HepG2 (cell line): ENCODE measurements around the gene LOC128125822.

ENCODE experiments used
- ARID5B ChIP-seq: IDR thresholded peaks from 2 replicates; pipeline ENCODE4 v1.4.0; 2020; ENCODE audit warnings: mild to moderate bottlenecking, missing genetic modification reagents
- ARNTL ChIP-seq: sonication (generic); formaldehyde crosslinking; IDR thresholded peaks from 2 replicates; pipeline ENCODE4 v1.4.0; 2020; ENCODE audit warnings: mild to moderate bottlenecking, missing genetic modification reagents
- ATF5 ChIP-seq: sonication (generic); formaldehyde crosslinking; IDR thresholded peaks from 2 replicates; pipeline ENCODE4 v1.4.0; 2020; ENCODE audit warnings: mild to moderate bottlenecking, low read depth, missing genetic modification reagents
- CC2D1A ChIP-seq: sonication (generic); formaldehyde crosslinking; IDR thresholded peaks from 2 replicates; pipeline ENCODE4 v1.8.1; 2023; ENCODE audit warnings: mild to moderate bottlenecking, missing genetic modification reagents
- CREM ChIP-seq, 2 experiments: sonication (generic) in 1 of 2; formaldehyde crosslinking in 1 of 2; IDR thresholded peaks; 2 replicates each; pipeline versions ENCODE4 v1.4.0 to v1.6.1; 2016 to 2020; ENCODE audit warnings: antibody characterized with exemption in 1 of 2, mild to moderate bottlenecking in 1 of 2, missing genetic modification reagents in 1 of 2
- E2F5 ChIP-seq: sonication (generic); formaldehyde crosslinking; conservative IDR thresholded peaks from 2 replicates; pipeline ENCODE4 v1.4.0; 2020; ENCODE audit warnings: missing genetic modification reagents
- HNF4G ChIP-seq, 2 experiments: sonication (generic) in 1 of 2; formaldehyde crosslinking in 1 of 2; IDR thresholded peaks; 2 replicates each; pipeline versions ENCODE4 v1.4.0 to v1.6.1; 2011 to 2020; ENCODE audit warnings: borderline replicate concordance in 2 of 2, low read depth in 2 of 2, mild to moderate bottlenecking in 2 of 2, low read length in 1 of 2, missing genetic modification reagents in 1 of 2, moderate library complexity in 1 of 2
- MAFK ChIP-seq, 2 experiments: IDR thresholded peaks in 1 of 2; conservative IDR thresholded peaks in 1 of 2; 2 replicates each; pipeline ENCODE4 v1.6.1; 2011; ENCODE audit warnings: improper control_type of control experiment in 2 of 2, low read length in 2 of 2
- MIER3 ChIP-seq: IDR thresholded peaks from 2 replicates; pipeline ENCODE4 v1.6.1; 2016; ENCODE audit warnings: missing compliant biosample characterization, borderline replicate concordance
- NRL ChIP-seq: sonication (generic); formaldehyde crosslinking; IDR thresholded peaks from 2 replicates; pipeline ENCODE4 v1.5.0; 2020; ENCODE audit warnings: missing genetic modification reagents, mild to moderate bottlenecking, moderate library complexity, borderline replicate concordance
- SATB2 ChIP-seq: sonication (generic); formaldehyde crosslinking; IDR thresholded peaks from 2 replicates; pipeline ENCODE4 v1.5.0; 2020; ENCODE audit warnings: missing genetic modification reagents
- ZBTB21 ChIP-seq: sonication (generic); formaldehyde crosslinking; IDR thresholded peaks from 2 replicates; pipeline ENCODE4 v1.4.0; 2020; ENCODE audit warnings: missing genetic modification reagents
- ZNF24 ChIP-seq: fragments of 450-650 bp; IDR thresholded peaks from 2 replicates; pipeline ENCODE4 v1.6.1; 2017; ENCODE audit warnings: antibody characterized with exemption, mild to moderate bottlenecking
- ZNF280B ChIP-seq: sonication (generic); formaldehyde crosslinking; IDR thresholded peaks from 2 replicates; pipeline ENCODE4 v1.5.0; 2020; ENCODE audit warnings: missing genetic modification reagents, mild to moderate bottlenecking, borderline replicate concordance
- ZNF446 ChIP-seq: sonication (generic); formaldehyde crosslinking; IDR thresholded peaks from 2 replicates; pipeline ENCODE4 v1.5.0; 2020; ENCODE audit warnings: mild to moderate bottlenecking, missing genetic modification reagents
- ZNF513 ChIP-seq: sonication (generic); formaldehyde crosslinking; conservative IDR thresholded peaks from 2 replicates; pipeline ENCODE4 v1.5.0; 2020; ENCODE audit warnings: missing genetic modification reagents
- ZNF530 ChIP-seq: sonication (generic); formaldehyde crosslinking; IDR thresholded peaks from 2 replicates; pipeline ENCODE4 v1.5.0; 2020; ENCODE audit warnings: low read depth, mild to moderate bottlenecking, missing genetic modification reagents
- ZNF605 ChIP-seq: sonication (generic); formaldehyde crosslinking; IDR thresholded peaks from 2 replicates; pipeline ENCODE4 v1.8.0; 2022; ENCODE audit warnings: mild to moderate bottlenecking, missing genetic modification reagents
- ZNF619 ChIP-seq: sonication (generic); formaldehyde crosslinking; IDR thresholded peaks from 2 replicates; pipeline ENCODE4 v1.4.0; 2020; ENCODE audit warnings: mild to moderate bottlenecking, missing genetic modification reagents
- ZNF674 ChIP-seq: sonication (generic); formaldehyde crosslinking; IDR thresholded peaks from 2 replicates; pipeline ENCODE4 v1.5.0; 2020; ENCODE audit warnings: low read depth, mild to moderate bottlenecking, missing genetic modification reagents
- ZSCAN12 ChIP-seq: sonication (generic); formaldehyde crosslinking; IDR thresholded peaks from 2 replicates; pipeline ENCODE4 v1.9.0; 2021; ENCODE audit warnings: mild to moderate bottlenecking, missing genetic modification reagents
- ZSCAN21 ChIP-seq: sonication (generic); formaldehyde crosslinking; IDR thresholded peaks from 2 replicates; pipeline ENCODE4 v1.8.0; 2022; ENCODE audit warnings: mild to moderate bottlenecking, missing genetic modification reagents, moderate library complexity, borderline replicate concordance

Gene LOC128125822

GRCh38 chr6:63589952-63590411, 17.7 kb downstream of the LOC128125822 start (continued):
- TF ChIP-seq ATF5 (CRISPR knock-in tag) = no peak
- TF ChIP-seq ARID5B (CRISPR knock-in tag) = peak; percentile 96
- TF ChIP-seq ZNF674 = no peak
- no peak for TF ChIP-seq ZNF619 (CRISPR knock-in tag)
- TF ChIP-seq ARNTL (CRISPR knock-in tag) = no peak
- TF ChIP-seq ZBTB21 (CRISPR knock-in tag) = peak; percentile 90
- TF ChIP-seq ZSCAN12 = no peak
- TF ChIP-seq CC2D1A (CRISPR knock-in tag) = no peak
- 0 out of 4 replicates have a peak, but pooled peaks of 1 of the 2 experiments have one; percentile 9 for TF ChIP-seq MAFK (conservative IDR thresholded peaks at IDR 0.05 in 1 of 2, IDR thresholded peaks at IDR 0.05 in 1 of 2; ENCODE audit: low read length in 2 of 2)
- TF ChIP-seq ZNF446 = no peak
- TF ChIP-seq ZNF605 (CRISPR knock-in tag) = no peak
- peak; percentile 94 for TF ChIP-seq CREM (IDR thresholded peaks at IDR 0.05)
- no peak for TF ChIP-seq CREM (CRISPR knock-in tag; IDR thresholded peaks at IDR 0.05)
- TF ChIP-seq ZNF280B = no peak
- TF ChIP-seq ZNF513 (CRISPR knock-in tag) = no peak
- 0 out of 2 replicates have a peak, but pooled peaks have one; percentile 42 for TF ChIP-seq ZNF24
- no peak for TF ChIP-seq ZSCAN21 (CRISPR knock-in tag)
- TF ChIP-seq ZNF530 (CRISPR knock-in tag) = no peak
- TF ChIP-seq SATB2 (CRISPR knock-in tag) = no peak
- TF ChIP-seq E2F5 (CRISPR knock-in tag) = no peak
- TF ChIP-seq NRL (CRISPR knock-in tag) = no peak
- TF ChIP-seq MIER3 (CRISPR knock-in tag) = peak; percentile 89
- TF ChIP-seq HNF4G (IDR thresholded peaks at IDR 0.05; ENCODE audit: borderline replicate concordance, low read depth, low read length) = peak; percentile 27; the same call in 1 of the 2 replicates
- TF ChIP-seq HNF4G (CRISPR knock-in tag; IDR thresholded peaks at IDR 0.05; ENCODE audit: borderline replicate concordance, low read depth) = no peak
